Mammary epithelial cell (primary cell): ENCODE results near the gene ZNF804B.

ENCODE experiments used
- CTCF ChIP-seq, 2 donors: IDR thresholded peaks in 1 of 2; conservative IDR thresholded peaks in 1 of 2; 2 replicates each; pipeline ENCODE4 v1.5.1; 2011 to 2012; ENCODE audit warnings: inconsistent platforms in 2 of 2, low read length in 2 of 2, mild to moderate bottlenecking in 2 of 2, control low read depth in 1 of 2, low read depth in 1 of 2; ENCODE audit not compliant: insufficient read depth in 1 of 2; ENCODE audit errors: extremely low read depth in 1 of 2
- EZH2 ChIP-seq: IDR thresholded peaks from 2 replicates; pipeline ENCODE4 v1.6.1; 2012; ENCODE audit warnings: low read length, inconsistent platforms, borderline replicate concordance

- TF ChIP-seq CTCF (conservative IDR thresholded peaks at IDR 0.05 in 1 of 2, IDR thresholded peaks at IDR 0.05 in 1 of 2; ENCODE audit: extremely low read depth in 1 of 2, insufficient read depth in 1 of 2, low read depth in 1 of 2, low read length in 2 of 2) (no peak), EZH2 (no peak)
Observed at GRCh38 chr7:88761779-88762178, 2.3 kb downstream of the ZNF804B start.
